Type B pancreatic cell (in vitro differentiated cells): Measurements from ENCODE around the gene OSER1. TPM values are rescaled to one million over a fixed set of nuclear protein-coding genes. Genes with fewer than 3 reads are reported as not detected.

Source experiments
- DNase-seq: peaks from one replicate; pipeline ENCODE4 v3.0.0; 2021; ENCODE audit warnings: mixed read lengths; ENCODE audit not compliant: unreplicated experiment; ENCODE audit errors: extremely low spot score
- H3K27ac Mint-ChIP-seq: 2 replicates; pipeline ENCODE4 v1.8.0; 2021; ENCODE audit warnings: mild to moderate bottlenecking, mixed read lengths
- H3K27me3 Mint-ChIP-seq: 2 replicates; pipeline ENCODE4 v1.8.0; 2021; ENCODE audit warnings: mixed read lengths
- H3K36me3 Mint-ChIP-seq: 2 replicates; pipeline ENCODE4 v1.8.0; 2021; ENCODE audit warnings: mixed read lengths
- H3K4me1 Mint-ChIP-seq: one replicate; pipeline ENCODE4 v1.8.0; 2021; ENCODE audit warnings: mixed read lengths; ENCODE audit not compliant: unreplicated experiment
- H3K4me3 Mint-ChIP-seq: 2 replicates; pipeline ENCODE4 v1.8.0; 2021; ENCODE audit warnings: mild to moderate bottlenecking, mixed read lengths
- H3K9me3 Mint-ChIP-seq: 2 replicates; pipeline ENCODE4 v1.8.0; 2021; ENCODE audit warnings: mixed read lengths
- CTCF ChIP-seq: fragments of 200-600 bp; sonication (generic); conservative IDR thresholded peaks from 2 replicates; pipeline ENCODE4 v1.5.0; 2021; ENCODE audit warnings: antibody characterized with exemption, mild to moderate bottlenecking
- total RNA-seq: library from RNA; stranded (reverse); gene quantifications from 2 replicates; pipeline ENCODE4 v1.2.1, GENCODE V29; 2021; ENCODE audit warnings: low replicate concordance

Gene OSER1
- total RNA-seq, 1 donor from 2014 or later = 31.1 TPM

- TF ChIP-seq CTCF = no peak
- Mint-ChIP-seq H3K27ac (no peak overlapping the region), H3K4me3 (no peak overlapping the region), H3K27me3 (peaks cover 9% of the 10 kb centered on the region), H3K36me3 (no peaks in the 10 kb centered on the region), H3K9me3 (no peaks in the 10 kb centered on the region), H3K4me1 (no peaks in the 10 kb centered on the region)
- DNase-seq = no peak
Measured at GRCh38 chr20:44253528-44253927, 43.0 kb upstream of the OSER1 start.

- H3K9me3 Mint-ChIP-seq = no peaks in the 10 kb centered on the region
Measured at GRCh38 chr20:44251284-44251683, 40.7 kb upstream of the OSER1 start.

GRCh38 chr20:44248410-44248759, 37.8 kb upstream of the OSER1 start:
- H3K4me1 Mint-ChIP-seq = no peaks in the 10 kb centered on the region
- no peak overlapping the region for H3K27ac Mint-ChIP-seq
- no peaks in the 10 kb centered on the region for H3K9me3 Mint-ChIP-seq
- H3K4me3 Mint-ChIP-seq = peak overlapping the region; percentile 72
- DNase-seq = no peak
- no peak for TF ChIP-seq CTCF
- no peaks in the 10 kb centered on the region for H3K36me3 Mint-ChIP-seq
- peaks cover 50% of the 10 kb centered on the region for H3K27me3 Mint-ChIP-seq

More at GRCh38 chr20:44251284-44251683, 40.7 kb upstream of the OSER1 start:
- no peaks in the 10 kb centered on the region for H3K4me1 Mint-ChIP-seq
- no peak overlapping the region for H3K27ac Mint-ChIP-seq
- H3K36me3 Mint-ChIP-seq = no peaks in the 10 kb centered on the region
- no peak overlapping the region for H3K4me3 Mint-ChIP-seq
- H3K27me3 Mint-ChIP-seq = peaks cover 26% of the 10 kb centered on the region
- no peak for TF ChIP-seq CTCF
- no peak for DNase-seq

- peak; percentile 82 for TF ChIP-seq CTCF
- H3K4me3 Mint-ChIP-seq = peak overlapping the region; percentile 72
- peak; percentile 79 for DNase-seq
Measured at GRCh38 chr20:44247586-44248409, 37.2 kb upstream of the OSER1 start.

GRCh38 chr20:44247131-44247571, 36.6 kb upstream of the OSER1 start, which contains the start of gene GDAP1L1:
GDAP1L1 (plus strand) TSS chr20:44247308; CDS start chr20:44247335, 27 bp downstream.
- H3K9me3 Mint-ChIP-seq = no peaks in the 10 kb centered on the region
- peaks cover 57% of the 10 kb centered on the region for H3K27me3 Mint-ChIP-seq
- no peak within 1 kb of the TSS for H3K27ac Mint-ChIP-seq
- no peak for TF ChIP-seq CTCF
- H3K36me3 Mint-ChIP-seq = no peaks in the 10 kb centered on the region
- no peaks in the 10 kb centered on the region for H3K4me1 Mint-ChIP-seq
- no peak for DNase-seq
- peak within 1 kb of the TSS; percentile 75 for H3K4me3 Mint-ChIP-seq

More at GRCh38 chr20:44247586-44248409, 37.2 kb upstream of the OSER1 start:
- no peaks in the 10 kb centered on the region for H3K9me3 Mint-ChIP-seq
- H3K27me3 Mint-ChIP-seq = peaks cover 54% of the 10 kb centered on the region
- no peaks in the 10 kb centered on the region for H3K4me1 Mint-ChIP-seq
- no peaks in the 10 kb centered on the region for H3K36me3 Mint-ChIP-seq
- H3K27ac Mint-ChIP-seq = no peak overlapping the region
